Gastrocnemius medialis (tissue), 4 donors: ENCODE results near the gene VAT1. TPM values are rescaled to one million over a fixed set of nuclear protein-coding genes. Genes with fewer than 3 reads are reported as not detected.
A peak's percentile ranks its signal among the peaks of the same experiment; 100 is the strongest.

Source experiments
- ATAC-seq, 2 donors: fragments of 150-250 bp; one replicate each; pipeline ENCODE4 v1.9.1; 2016
- DNase-seq, 2 donors: peaks; one replicate each; pipeline ENCODE4 v3.0.0-alpha.2; 2019
- H3K27ac ChIP-seq, 4 donors: fragments of 200-600 bp; sonication (generic); 1 replicate in 1 of 4; 2 replicates in 3 of 4; pipeline ENCODE4 v1.5.1; 2016 to 2018; ENCODE audit warnings: mild to moderate bottlenecking in 2 of 4, moderate library complexity in 1 of 4
- H3K27me3 ChIP-seq, 3 donors: fragments of 200-600 bp; sonication (generic) in 2 of 3; 1 replicate in 1 of 3; 2 replicates in 2 of 3; pipeline versions ENCODE4 v1.5.1 to v1.6.0; 2016 to 2019; ENCODE audit warnings: mild to moderate bottlenecking in 1 of 3, moderate library complexity in 1 of 3
- H3K36me3 ChIP-seq, 2 donors: fragments of 200-600 bp; sonication (generic) in 1 of 2; one replicate each; pipeline ENCODE4 v1.5.1; 2017 to 2018
- H3K4me1 ChIP-seq, 2 donors: fragments of 200-600 bp; sonication (generic) in 1 of 2; one replicate each; pipeline ENCODE4 v1.5.1; 2016 to 2017; ENCODE audit warnings: mild to moderate bottlenecking in 2 of 2
- H3K4me3 ChIP-seq, 4 donors: fragments of 200-600 bp; sonication (generic) in 3 of 4; 1 replicate in 1 of 4; 2 replicates in 3 of 4; pipeline ENCODE4 v1.5.1; 2016 to 2019; ENCODE audit warnings: mild to moderate bottlenecking in 2 of 4
- H3K9me3 ChIP-seq, 3 donors: fragments of 200-600 bp; sonication (generic) in 2 of 3; 1 replicate in 1 of 3; 2 replicates in 2 of 3; pipeline ENCODE4 v1.5.1; 2016 to 2019
- CTCF ChIP-seq, 5 experiments: fragments of 450-650 bp in 3 of 5; fragments of 200-600 bp in 2 of 5; sonication (generic) in 2 of 5; IDR thresholded peaks in 4 of 5; conservative IDR thresholded peaks in 1 of 5; 1 replicate in 4 of 5; 2 replicates in 1 of 5; pipeline ENCODE4 v1.5.1; 2016 to 2019; ENCODE audit warnings: antibody characterized with exemption in 5 of 5, mild to moderate bottlenecking in 3 of 5, moderate library complexity in 3 of 5
- POLR2A ChIP-seq, 2 donors: fragments of 450-650 bp; IDR thresholded peaks; one replicate each; pipeline ENCODE4 v1.6.1; 2017; ENCODE audit warnings: antibody characterized with exemption in 2 of 2, mild to moderate bottlenecking in 2 of 2, moderate library complexity in 2 of 2
- in situ Hi-C, 4 donors: fragments of 200-750 bp; cut with MboI; loops; one replicate each; pipeline versions ENCODE4 v1.15.0 to v1.8.0; 2017; ENCODE audit warnings: low sequenced_read_pairs in 4 of 4
- intact Hi-C: fragments of 100-400 bp; cut with DNase I; formaldehyde crosslinking; loops from one replicate; pipeline ENCODE4 v1.15.1; 2023; ENCODE audit warnings: low total_unique reads
- total RNA-seq, 4 donors: library from RNA; depleted of rRNA; stranded (reverse); fragments of >200 nt; gene quantifications; one replicate each; pipeline versions ENCODE4 v1.1.0 to v1.2.3, GENCODE V29; 2016

The VAT1 gene
- 10 to 100 TPM; 18.0 to 49.5 (median 35.8) TPM for total RNA-seq

GRCh38 chr17:43021741-43022512, at the start of gene VAT1:
Gene VAT1, minus strand, starts transcription at chr17:43022385. Its CDS starts 63 bp downstream, at chr17:43022322.
- peak; percentile 54 to 66 for DNase-seq
- Histone ChIP-seq H3K27me3 (no peaks in the 10 kb centered on the region), H3K36me3 (no peaks in the 10 kb centered on the region), H3K9me3 (no peaks in the 10 kb centered on the region), H3K27ac (peak within 1 kb of the TSS; percentile 79 to 83 (median 80)), H3K4me1 (peaks cover 15 to 22% of the 10 kb centered on the region in 2 donors), H3K4me3 (peak within 1 kb of the TSS; percentile 84 to 93 (median 91))
- in situ Hi-C loops = loop anchor here in 1 of 4 donors (25.0 kb wide), 1 partner anchor 290 kb away; no protein-coding TSS in a partner anchor
- no peak for TF ChIP-seq CTCF (IDR thresholded peaks at IDR 0.05 in 4 of 5, conservative IDR thresholded peaks at IDR 0.05 in 1 of 5)
- TF ChIP-seq POLR2A (IDR thresholded peaks at IDR 0.05) = peak; percentile 60 to 72
- ATAC-seq = peak; percentile 76 to 78
- intact Hi-C loops = loop anchor here (2.0 kb wide), 1 partner anchor 103 kb away; the partner anchor contains the start of gene BRCA1

- in situ Hi-C loops = no loop called here
- Histone ChIP-seq H3K27ac (no peak overlapping the region), H3K4me1 (no peaks in the 10 kb centered on the region), H3K36me3 (peaks cover 0 to 9% of the 10 kb centered on the region in 2 donors), H3K9me3 (no peaks in the 10 kb centered on the region), H3K27me3 (no peaks in the 10 kb centered on the region), H3K4me3 (no peak overlapping the region)
- intact Hi-C loops = no loop called here
- ATAC-seq = no peak
- DNase-seq = no peak
- TF ChIP-seq CTCF (IDR thresholded peaks at IDR 0.05 in 4 of 5, conservative IDR thresholded peaks at IDR 0.05 in 1 of 5) = no peak
- no peak for TF ChIP-seq POLR2A (IDR thresholded peaks at IDR 0.05)
These were observed 48.7 kb upstream of the VAT1 start for GRCh38 chr17:43070872-43071271.

GRCh38 chr17:43070257-43070656, 48.1 kb upstream of the VAT1 start:
- TF ChIP-seq CTCF (IDR thresholded peaks at IDR 0.05 in 4 of 5, conservative IDR thresholded peaks at IDR 0.05 in 1 of 5) = no peak
- no peak for TF ChIP-seq POLR2A (IDR thresholded peaks at IDR 0.05)
- no peak overlapping the region for H3K4me3 ChIP-seq
- no peaks in the 10 kb centered on the region for H3K4me1 ChIP-seq
- intact Hi-C loops (no loop called here), in situ Hi-C loops (no loop called here)
- ATAC-seq = no peak
- no peak for DNase-seq
- H3K27me3 ChIP-seq = no peaks in the 10 kb centered on the region
- H3K9me3 ChIP-seq = no peaks in the 10 kb centered on the region
- peaks cover 0 to 9% of the 10 kb centered on the region in 2 donors for H3K36me3 ChIP-seq
- no peak overlapping the region for H3K27ac ChIP-seq

GRCh38 chr17:43069368-43069898, 47.2 kb upstream of the VAT1 start:
- intact Hi-C loops = no loop called here
- in situ Hi-C loops = no loop called here
- TF ChIP-seq CTCF (IDR thresholded peaks at IDR 0.05 in 4 of 5, conservative IDR thresholded peaks at IDR 0.05 in 1 of 5) = no peak
- TF ChIP-seq POLR2A (IDR thresholded peaks at IDR 0.05) = no peak
- Histone ChIP-seq H3K4me1 (no peaks in the 10 kb centered on the region), H3K9me3 (no peaks in the 10 kb centered on the region), H3K4me3 (no peak overlapping the region), H3K36me3 (peaks cover 0 to 9% of the 10 kb centered on the region in 2 donors), H3K27ac (no peak overlapping the region), H3K27me3 (no peaks in the 10 kb centered on the region)
- DNase-seq (no peak), ATAC-seq (no peak)
